K562 (cell line): ENCODE results near the gene TRERF1. TPM values are rescaled to one million over a fixed set of nuclear protein-coding genes. Genes with fewer than 3 reads are reported as not detected.

Experiments
- ATF3 ChIP-seq, 2 experiments: fragments of 450-650 bp in 1 of 2; sonication (generic) in 1 of 2; formaldehyde crosslinking in 1 of 2; IDR thresholded peaks in 1 of 2; conservative IDR thresholded peaks in 1 of 2; 2 replicates each; pipeline versions ENCODE4 v1.6.1 to v1.8.1; 2016 to 2023; ENCODE audit warnings: mild to moderate bottlenecking in 2 of 2, moderate library complexity in 2 of 2, inconsistent platforms in 1 of 2, missing genetic modification reagents in 1 of 2
- CC2D1A ChIP-seq: fragments of 450-650 bp; IDR thresholded peaks from 2 replicates; pipeline ENCODE4 v1.6.1; 2017; ENCODE audit warnings: mild to moderate bottlenecking
- CLOCK ChIP-seq: fragments of 250-450 bp; sonication (Bioruptor Pico); IDR thresholded peaks from 2 replicates; pipeline ENCODE4 v1.4.0; 2020; ENCODE audit warnings: mild to moderate bottlenecking, moderate library complexity, borderline replicate concordance
- ETV5 ChIP-seq: sonication (generic); formaldehyde crosslinking; IDR thresholded peaks from 2 replicates; pipeline ENCODE4 v1.4.0; 2020; ENCODE audit warnings: low read depth, mild to moderate bottlenecking, missing genetic modification reagents
- ETV6 ChIP-seq, 3 experiments: fragments of 150-350 bp in 1 of 3; sonication (generic) in 1 of 3; formaldehyde crosslinking in 1 of 3; IDR thresholded peaks; 2 replicates each; pipeline versions ENCODE4 v1.6.1 to v1.8.0; 2014 to 2022; ENCODE audit warnings: borderline replicate concordance in 2 of 3, low read depth in 2 of 3, antibody characterized with exemption in 1 of 3, low read length in 1 of 3, mild to moderate bottlenecking in 1 of 3, missing genetic modification reagents in 1 of 3
- GTF2A2 ChIP-seq: IDR thresholded peaks from 2 replicates; pipeline ENCODE4 v1.6.1; 2016; ENCODE audit warnings: mild to moderate bottlenecking, missing genetic modification characterization, missing compliant biosample characterization
- HDGF ChIP-seq: fragments of 450-650 bp; IDR thresholded peaks from 2 replicates; pipeline ENCODE4 v1.6.1; 2016
- JUN ChIP-seq, 2 experiments: sonication (generic) in 1 of 2; formaldehyde crosslinking in 1 of 2; IDR thresholded peaks; 2 replicates each; pipeline versions ENCODE4 v1.6.1 to v1.8.0; 2012 to 2022; ENCODE audit warnings: borderline replicate concordance in 2 of 2, mild to moderate bottlenecking in 2 of 2, improper control_type of control experiment in 1 of 2, low read depth in 1 of 2, low read length in 1 of 2, missing genetic modification reagents in 1 of 2
- KLF1 ChIP-seq: fragments of 450-650 bp; IDR thresholded peaks from 2 replicates; pipeline ENCODE4 v1.6.1; 2016; ENCODE audit warnings: missing genetic modification characterization, missing compliant biosample characterization
- MTA3 ChIP-seq: fragments of 450-650 bp; formaldehyde crosslinking; IDR thresholded peaks from 2 replicates; pipeline ENCODE4 v1.6.1; 2017; ENCODE audit warnings: mild to moderate bottlenecking, borderline replicate concordance
- POLR2G ChIP-seq: fragments of 200-400 bp; formaldehyde crosslinking; IDR thresholded peaks from 2 replicates; pipeline ENCODE4 v1.6.1; 2017; ENCODE audit warnings: low read depth, mild to moderate bottlenecking, antibody characterized with exemption, low read length, moderate library complexity
- PRDM10 ChIP-seq: fragments of 450-650 bp; IDR thresholded peaks from 2 replicates; pipeline ENCODE4 v1.6.1; 2018; ENCODE audit not compliant: partially characterized antibody
- RBM25 ChIP-seq: fragments of 200-400 bp; formaldehyde crosslinking; IDR thresholded peaks from 2 replicates; pipeline ENCODE4 v1.6.1; 2018; ENCODE audit warnings: low read length, low read depth, moderate library complexity; ENCODE audit not compliant: severe bottlenecking
- RFX5 ChIP-seq: IDR thresholded peaks from 2 replicates; pipeline ENCODE4 v1.6.1; 2011; ENCODE audit warnings: low read depth, mild to moderate bottlenecking, improper control_type of control experiment, low read length
- SRSF7 ChIP-seq: fragments of 200-400 bp; formaldehyde crosslinking; optimal IDR thresholded peaks from 2 replicates; pipeline ENCODE3; 2017; ENCODE audit warnings: mild to moderate bottlenecking, low read depth, low read length
- TARDBP ChIP-seq: fragments of 450-650 bp; IDR thresholded peaks from 2 replicates; pipeline ENCODE4 v1.6.1; 2016
- TCF7L2 ChIP-seq: fragments of 150-350 bp; IDR thresholded peaks from 2 replicates; pipeline ENCODE4 v1.6.1; 2016; ENCODE audit warnings: low read depth, mild to moderate bottlenecking, low read length, moderate library complexity
- U2AF2 ChIP-seq: fragments of 200-400 bp; formaldehyde crosslinking; optimal IDR thresholded peaks from 2 replicates; pipeline ENCODE3; 2017; ENCODE audit warnings: low read depth, mild to moderate bottlenecking, low read length
- ZNF197 ChIP-seq: fragments of 200-800 bp; sonication (Bioruptor generic); IDR thresholded peaks from 2 replicates; pipeline ENCODE4 v1.6.1; 2016; ENCODE audit warnings: low read depth, missing genetic modification characterization, missing compliant biosample characterization
- polyA plus RNA-seq, 8 experiments: library from polyadenylated mRNA; depleted of rRNA in 4 of 8; stranded (reverse) in 5 of 8; unstranded in 3 of 8; fragments of >200 nt; fragmentation: Nextera tagmentation in 2 of 8; fragmentation: Illumina TruSeq in 1 of 8; extraction: Ambion mirVana in 2 of 8; extraction: Trizol in 1 of 8; gene quantifications; 2 replicates each; pipeline versions ENCODE4 v1.2.1 to v1.2.3, GENCODE V29; 2011 to 2014; ENCODE audit warnings: inconsistent platforms in 1 of 8, missing spikeins in 1 of 8
- total RNA-seq, 7 experiments: library from RNA; depleted of rRNA in 6 of 7; stranded (reverse); fragments of >200 nt in 6 of 7; fragmentation: Illumina TruSeq in 2 of 7; extraction: Trizol in 2 of 7; gene quantifications; 2 replicates each; pipeline versions ENCODE4 v1.2.1 to v1.2.3, GENCODE V29; 2011 to 2021; ENCODE audit warnings: low replicate concordance in 1 of 7

TRERF1 gene
- total and polyA plus RNA-seq, 9 of the 15 experiments (the other 6 are each of a cell fraction or from before 2014, with no cell fraction given) = 0.04 to 0.20 (median 0.07) TPM; not detected in 3

- TF ChIP-seq ETV6 (IDR thresholded peaks at IDR 0.05; ENCODE audit: borderline replicate concordance in 1 of 2, low read depth in 2 of 2, low read length in 1 of 2) (peak; percentile 67 to 80; a peak in 2 of 4 replicates), ETV6 (CRISPR knock-in tag; IDR thresholded peaks at IDR 0.05; ENCODE audit: borderline replicate concordance) (no peak), CLOCK (CRISPR knock-in tag) (no peak), TARDBP (peak; percentile 64; the same call in 1 of the 2 replicates), CC2D1A (peak; percentile 99), KLF1 (peak; percentile 93), U2AF2 (no peak), SRSF7 (no peak), ZNF197 (CRISPR knock-in tag) (peak; percentile 80; the same call in 1 of the 2 replicates), RBM25 (no peak), ETV5 (CRISPR knock-in tag) (peak; percentile 98), RFX5 (no peak), GTF2A2 (tag) (no peak), POLR2G (no peak), ATF3 (IDR thresholded peaks at IDR 0.05) (peak; percentile 94), ATF3 (CRISPR knock-in tag; conservative IDR thresholded peaks at IDR 0.05) (0 out of 2 replicates have a peak, but pooled peaks have one; percentile 38), TCF7L2 (no peak), JUN (IDR thresholded peaks at IDR 0.05; ENCODE audit: borderline replicate concordance, low read depth, low read length) (peak; percentile 92), JUN (CRISPR knock-in tag; IDR thresholded peaks at IDR 0.05; ENCODE audit: borderline replicate concordance) (no peak; the same call in 1 of the 2 replicates), PRDM10 (peak; percentile 85), HDGF (peak; percentile 86), MTA3 (peak; percentile 93)
These were observed 254.0 kb downstream of the TRERF1 start (continued) for GRCh38 chr6:42197555-42198362.
